Panc1 (cell line): Measurements from ENCODE around the gene HOXC6. TPM values are rescaled to one million over a fixed set of nuclear protein-coding genes. Genes with fewer than 3 reads are reported as not detected.
A peak's percentile ranks its signal among the peaks of the same experiment; 100 is the strongest.

Experiments used
- ATAC-seq: fragments of 200-7000 bp; cut with Tn5 transposase; 2 replicates; pipeline ENCODE4 v1.9.1; 2020; ENCODE audit warnings: mild to moderate bottlenecking, moderate library complexity
- BruUV-seq: library from RNA; stranded (reverse); fragments of 400-500 nt; replicated peaks from 2 replicates; lab custom pipeline; 2021; lab: Mats Ljungman, UMichigan
- CTCF ChIA-PET: fragments of 300-600 bp; sonication (Branson Sonifier 250); formaldehyde crosslinking; loops from one replicate; lab custom pipeline; 2022; ENCODE audit warnings: antibody characterized with exemption; lab: Charles Lee
- POLR2A ChIA-PET: fragments of 300-600 bp; sonication (Branson Sonifier 250); formaldehyde crosslinking; loops from one replicate; lab custom pipeline; 2022; ENCODE audit warnings: antibody characterized with exemption; lab: Charles Lee
- DNase-seq: peaks from one replicate; pipeline ENCODE4 v3.0.0-alpha.2; 2010; ENCODE audit warnings: low read depth, low spot score
- H3K27ac ChIP-seq: 2 replicates; pipeline ENCODE4 v1.5.1; 2011; ENCODE audit warnings: mild to moderate bottlenecking, low read length, inconsistent platforms
- H3K27me3 ChIP-seq: fragments of 200-500 bp; sonication (Bioruptor generic); 2 replicates; pipeline ENCODE4 v1.6.0; 2014; ENCODE audit warnings: low read length, inconsistent platforms; ENCODE audit not compliant: control insufficient read depth, insufficient read depth
- H3K36me3 ChIP-seq: fragments of 200-500 bp; sonication (Bioruptor generic); 2 replicates; pipeline ENCODE4 v1.5.1; 2014; ENCODE audit warnings: inconsistent platforms, mild to moderate bottlenecking, low read length, moderate library complexity; ENCODE audit not compliant: control insufficient read depth, insufficient read depth
- H3K4me1 ChIP-seq: 2 replicates; pipeline ENCODE4 v1.5.1; 2011; ENCODE audit warnings: inconsistent platforms, mild to moderate bottlenecking, low read length, moderate library complexity; ENCODE audit not compliant: control insufficient read depth, insufficient read depth
- H3K4me3 ChIP-seq, 2 experiments: 2 replicates each; pipeline ENCODE4 v1.5.1; 2011 to 2012; ENCODE audit warnings: low read depth in 2 of 2, low read length in 2 of 2, mild to moderate bottlenecking in 2 of 2, inconsistent platforms in 1 of 2, moderate library complexity in 1 of 2
- H3K9me3 ChIP-seq: fragments of 200-500 bp; sonication (Bioruptor generic); 2 replicates; pipeline ENCODE4 v1.5.1; 2014; ENCODE audit warnings: low read depth, mild to moderate bottlenecking, inconsistent platforms, low read length, moderate library complexity; ENCODE audit not compliant: control insufficient read depth, insufficient read depth
- CTCF ChIP-seq: fragments of 450-650 bp; IDR thresholded peaks from 2 replicates; pipeline ENCODE4 v1.5.1; 2017; ENCODE audit warnings: mild to moderate bottlenecking
- POLR2AphosphoS5 ChIP-seq: IDR thresholded peaks from 2 replicates; pipeline ENCODE4 v1.6.1; 2012; ENCODE audit warnings: mild to moderate bottlenecking, low read depth, low read length, moderate library complexity
- REST ChIP-seq, 2 experiments: IDR thresholded peaks; 2 replicates each; pipeline ENCODE4 v1.6.1; 2011 to 2012; ENCODE audit warnings: low read depth in 2 of 2, control low read depth in 1 of 2, low read length in 1 of 2, mild to moderate bottlenecking in 1 of 2, moderate library complexity in 1 of 2; ENCODE audit not compliant: insufficient read depth in 1 of 2
- SIN3A ChIP-seq: IDR thresholded peaks from 2 replicates; pipeline ENCODE4 v1.6.1; 2012; ENCODE audit warnings: low read depth, mild to moderate bottlenecking, low read length, moderate library complexity, borderline replicate concordance; ENCODE audit not compliant: insufficient read depth
- TCF7L2 ChIP-seq: IDR thresholded peaks from 2 replicates; pipeline ENCODE4 v1.6.1; 2011; ENCODE audit warnings: mild to moderate bottlenecking, low read depth, low read length, inconsistent platforms
- in situ Hi-C: cut with HindIII; loops from 2 replicates; pipeline ENCODE4 v1.10.0; 2016; ENCODE audit warnings: low sequenced_read_pairs, low pct_unique_long_range_greater_than_20kb
- intact Hi-C: fragments of 100-400 bp; cut with micrococcal nuclease; formaldehyde crosslinking; loops from one replicate; pipeline ENCODE4 v1.10.0; 2022; ENCODE audit not compliant: unreplicated experiment
- total RNA-seq: library from RNA; stranded (reverse); gene quantifications from one replicate; pipeline ENCODE4 v1.2.1, GENCODE V29; 2021; ENCODE audit not compliant: unreplicated experiment

HOXC6 gene
- total RNA-seq, 1 experiment from 2014 or later = 52.2 TPM

GRCh38 chr12:53981634-53982565 is 46.3 kb upstream of the HOXC6 start:
- Histone ChIP-seq H3K9me3 (no peaks in the 10 kb centered on the region), H3K4me3 (peak overlapping the region; percentile 51 to 65), H3K36me3 (no peaks in the 10 kb centered on the region), H3K27me3 (no peaks in the 10 kb centered on the region), H3K4me1 (peaks cover 44% of the 10 kb centered on the region), H3K27ac (peak overlapping the region; percentile 100)
- BruUV-seq = no TSS peak
- in situ Hi-C loops = no loop called here
- TF ChIP-seq REST (IDR thresholded peaks at IDR 0.05; ENCODE audit: insufficient read depth in 1 of 2, low read depth in 2 of 2, low read length in 1 of 2) = no peak
- TF ChIP-seq POLR2AphosphoS5 = peak; percentile 16; the same call in 1 of the 2 replicates
- TF ChIP-seq SIN3A = no peak
- TF ChIP-seq TCF7L2 = peak; percentile 94
- TF ChIP-seq CTCF = peak; percentile 34; the same call in 1 of the 2 replicates
- DNase-seq (no peak), ATAC-seq (peak; percentile 25)
- POLR2A ChIA-PET = interaction anchor here (0.5 to 0.7 kb wide), 4 partner anchors 12 to 222 kb away, joined by 4 to 5 read pairs (median 4); no protein-coding TSS in a partner anchor
- CTCF ChIA-PET = interaction anchor here (1.2 kb wide), 1 partner anchor 40 kb away, joined by 4 read pairs; no protein-coding TSS in a partner anchor
- intact Hi-C loops = loop anchor here (2.0 to 5.0 kb wide), 2 partner anchors 155 to 215 kb away; no protein-coding TSS in a partner anchor

- intact Hi-C loops = loop anchor here (2.0 to 5.0 kb wide), 2 partner anchors 156 to 216 kb away; no protein-coding TSS in a partner anchor
- 0 out of 2 replicates have a peak, but pooled peaks have one; percentile 25 for TF ChIP-seq SIN3A
- peak; percentile 52 for TF ChIP-seq POLR2AphosphoS5
- no peak for TF ChIP-seq TCF7L2
- no peak for TF ChIP-seq REST (IDR thresholded peaks at IDR 0.05; ENCODE audit: insufficient read depth in 1 of 2, low read depth in 2 of 2, low read length in 1 of 2)
- TF ChIP-seq CTCF = no peak
- ATAC-seq (no peak), DNase-seq (no peak)
- BruUV-seq = no TSS peak
- peak overlapping the region; percentile 51 to 65 for H3K4me3 ChIP-seq
- no peaks in the 10 kb centered on the region for H3K9me3 ChIP-seq
- peaks cover 34% of the 10 kb centered on the region for H3K4me1 ChIP-seq
- H3K27me3 ChIP-seq = no peaks in the 10 kb centered on the region
- H3K27ac ChIP-seq = peak overlapping the region; percentile 100
- ChIA-PET POLR2A (interaction anchor here (0.6 kb wide), 2 partner anchors 11 to 73 kb away, joined by 5 read pairs; no protein-coding TSS in a partner anchor), CTCF (no interaction called here)
- H3K36me3 ChIP-seq = no peaks in the 10 kb centered on the region
- in situ Hi-C loops = no loop called here
Measured at GRCh38 chr12:53982648-53983567, 45.3 kb upstream of the HOXC6 start.
